ENCODE results near the gene SPRR1B. TPM values are rescaled to one million over a fixed set of nuclear protein-coding genes. Genes with fewer than 3 reads are reported as not detected.
"Not testable (repeated sequence)": the region's sequence is repeated elsewhere in the genome, so short reads cannot be mapped to it uniquely, and the experiment has no call there.

SPRR1B gene
- total RNA-seq, 1 donor from 2014 or later: not detected

- ATAC-seq (no peak), DNase-seq (ENCODE audit: missing footprints) (no peak)
- intact Hi-C loops (cut with DNase I): no loop called here
Observed at GRCh38 chr1:153032073-153032472, 1.1 kb downstream of the SPRR1B start.

GRCh38 chr1:153032677-153033308 lies 1.8 kb downstream of the SPRR1B start:
- ATAC-seq (no peak), DNase-seq (ENCODE audit: missing footprints) (no peak)
- intact Hi-C loops (cut with DNase I): no loop called here

GRCh38 chr1:153035211-153035610 lies 4.2 kb downstream of the SPRR1B start:
- DNase-seq (ENCODE audit: missing footprints) (no peak), ATAC-seq (no peak)
- intact Hi-C loops (cut with DNase I): no loop called here

- ATAC-seq (no peak), DNase-seq (ENCODE audit: missing footprints) (no peak)
- intact Hi-C loops (cut with DNase I): no loop called here
Observed at GRCh38 chr1:153040950-153041631, 10.1 kb downstream of the SPRR1B start, which contains the start of gene SPRR2D. Gene SPRR2D, minus strand, starts transcription at chr1:153041120. Its CDS starts 774 bp downstream, at chr1:153040346.

- intact Hi-C loops (cut with DNase I): no loop called here
- ATAC-seq: no peak
- DNase-seq (ENCODE audit: missing footprints): no peak
Observed at GRCh38 chr1:153049211-153049610, 18.2 kb downstream of the SPRR1B start.

- DNase-seq (ENCODE audit: missing footprints); ATAC-seq; intact Hi-C loops (cut with DNase I): not testable (repeated sequence)
Observed at GRCh38 chr1:153056111-153056510, 25.1 kb downstream of the SPRR1B start.

- no peak for ATAC-seq
Observed at GRCh38 chr1:153057375-153057774, 26.4 kb downstream of the SPRR1B start, which contains the start of gene SPRR2A. Gene SPRR2A, minus strand, starts transcription at chr1:153057512. Its CDS starts 777 bp downstream, at chr1:153056735.

GRCh38 chr1:153058154-153058553 lies 27.2 kb downstream of the SPRR1B start:
- ATAC-seq (no peak), DNase-seq (ENCODE audit: missing footprints) (no peak)
- intact Hi-C loops (cut with DNase I): no loop called here

More at GRCh38 chr1:153057375-153057774, 26.4 kb downstream of the SPRR1B start, which contains the start of gene SPRR2A:
- DNase-seq (ENCODE audit: missing footprints): no peak
- intact Hi-C loops (cut with DNase I): no loop called here

- DNase-seq (ENCODE audit: missing footprints) (no peak), ATAC-seq (no peak)
- intact Hi-C loops (cut with DNase I): no loop called here
Observed at GRCh38 chr1:153058826-153059784, 28.1 kb downstream of the SPRR1B start.

- ATAC-seq (no peak), DNase-seq (ENCODE audit: missing footprints) (no peak)
- intact Hi-C loops (cut with DNase I): no loop called here
Observed at GRCh38 chr1:153070243-153070642, 39.2 kb downstream of the SPRR1B start.

- ATAC-seq (no peak), DNase-seq (ENCODE audit: missing footprints) (no peak)
- intact Hi-C loops (cut with DNase I): no loop called here
Observed at GRCh38 chr1:153071511-153071910, 40.5 kb downstream of the SPRR1B start, which contains the start of gene SPRR2B. Gene SPRR2B, minus strand, starts transcription at chr1:153071611. Its CDS starts 772 bp downstream, at chr1:153070839.

GRCh38 chr1:153072806-153073726 lies 42.1 kb downstream of the SPRR1B start:
- ATAC-seq (no peak), DNase-seq (ENCODE audit: missing footprints) (no peak)
- intact Hi-C loops (cut with DNase I): no loop called here

GRCh38 chr1:153081736-153082135 lies 50.7 kb downstream of the SPRR1B start:
- DNase-seq (ENCODE audit: missing footprints) (no peak), ATAC-seq (no peak)
- intact Hi-C loops (cut with DNase I): no loop called here

Other genes starting within 250 kb of the SPRR1B start
- not detected for gene LCE1E, start 244.9 kb upstream of the SPRR1B start, total RNA-seq
- gene LCE1D, start 234.5 kb upstream of the SPRR1B start, total RNA-seq: not detected
- not detected for gene LCE1C, start 224.6 kb upstream of the SPRR1B start, total RNA-seq
- not detected for gene LCE1B, start 219.2 kb upstream of the SPRR1B start, total RNA-seq
- not detected for gene LCE1A, start 203.7 kb upstream of the SPRR1B start, total RNA-seq
- gene LCE6A, start 188.3 kb upstream of the SPRR1B start, total RNA-seq: not detected
- gene LCE7A, start 171.2 kb upstream of the SPRR1B start, total RNA-seq: not detected
- gene SMCP, start 152.9 kb upstream of the SPRR1B start, total RNA-seq: not detected
- gene IVL, start 122.7 kb upstream of the SPRR1B start, total RNA-seq: not detected
- gene SPRR5, start 84.0 kb upstream of the SPRR1B start, total RNA-seq: not detected
- gene SPRR4, start 60.6 kb upstream of the SPRR1B start, total RNA-seq: not detected
- gene SPRR1A, start 47.1 kb upstream of the SPRR1B start, total RNA-seq: not detected
- not detected for gene SPRR3, start 29.5 kb upstream of the SPRR1B start, total RNA-seq
- not detected for gene SPRR2D, start 9.9 kb downstream of the SPRR1B start, total RNA-seq
- gene SPRR2A, start 26.3 kb downstream of the SPRR1B start, total RNA-seq: not detected
- not detected for gene SPRR2B, start 40.4 kb downstream of the SPRR1B start, total RNA-seq
- not detected for gene SPRR2E, start 63.3 kb downstream of the SPRR1B start, total RNA-seq
- gene SPRR2F, start 82.3 kb downstream of the SPRR1B start, total RNA-seq: not detected
- gene SPRR2G, start 119.7 kb downstream of the SPRR1B start, total RNA-seq: not detected
- gene LELP1, start 172.2 kb downstream of the SPRR1B start, total RNA-seq: not detected
- gene PRR9, start 186.4 kb downstream of the SPRR1B start, total RNA-seq: not detected
- gene LORICRIN, start 228.5 kb downstream of the SPRR1B start, total RNA-seq: not detected

All from Right ventricle myocardium inferior (tissue), 1 donor.